Spinal cord (tissue), 10 donors: Measurements from ENCODE around the gene LRIT1. TPM values are rescaled to one million over a fixed set of nuclear protein-coding genes. Genes with fewer than 3 reads are reported as not detected.

Experiments used
- DNase-seq, 6 donors: peaks; one replicate each; pipeline versions ENCODE4 v3.0.0 to v3.0.0-alpha.2; 2013 to 2015; ENCODE audit warnings: low spot score in 6 of 6, low read depth in 4 of 6
- H3K27ac ChIP-seq: one replicate; pipeline ENCODE4 v1.5.1; 2013; ENCODE audit warnings: low read depth, low read length, control low read depth
- H3K27me3 ChIP-seq: one replicate; pipeline ENCODE4 v1.6.1; 2013; ENCODE audit warnings: low read length; ENCODE audit not compliant: control insufficient read depth, insufficient read depth
- H3K36me3 ChIP-seq: one replicate; pipeline ENCODE4 v1.6.1; 2013; ENCODE audit warnings: low read length; ENCODE audit not compliant: control insufficient read depth, insufficient read depth
- H3K4me1 ChIP-seq: one replicate; pipeline ENCODE4 v1.6.1; 2013; ENCODE audit warnings: low read length; ENCODE audit not compliant: control insufficient read depth, insufficient read depth
- H3K4me3 ChIP-seq: one replicate; pipeline ENCODE4 v1.5.1; 2013; ENCODE audit warnings: low read depth, low read length, control low read depth
- H3K9me3 ChIP-seq: one replicate; pipeline ENCODE4 v1.6.1; 2013; ENCODE audit warnings: low read length; ENCODE audit not compliant: control insufficient read depth, insufficient read depth
- WGBS: methylation state at CpG from one replicate; pipeline ENCODE4 v1.1.5; 2013; ENCODE audit warnings: missing lambda C conversion rate; ENCODE audit not compliant: insufficient coverage; 5-methylcytosine and 5-hydroxymethylcytosine counted together
- polyA plus RNA-seq, 2 donors: library from polyadenylated mRNA; unstranded; fragments of 120-200 nt; gene quantifications; one replicate each; pipeline ENCODE4 v1.2.1, GENCODE V29; 2013; ENCODE audit not compliant: insufficient read length in 2 of 2
- total RNA-seq, 2 donors: library from RNA; depleted of rRNA in 1 of 2; stranded (reverse); fragments of 120-200 nt in 1 of 2; fragments of >200 nt in 1 of 2; gene quantifications; one replicate each; pipeline versions ENCODE4 v1.2.3 to v1.2.4, GENCODE V29; 2013 to 2014
- donor health status: healthy.

The LRIT1 gene
- total and polyA plus RNA-seq, 4 donors, result not detected

DNA sequence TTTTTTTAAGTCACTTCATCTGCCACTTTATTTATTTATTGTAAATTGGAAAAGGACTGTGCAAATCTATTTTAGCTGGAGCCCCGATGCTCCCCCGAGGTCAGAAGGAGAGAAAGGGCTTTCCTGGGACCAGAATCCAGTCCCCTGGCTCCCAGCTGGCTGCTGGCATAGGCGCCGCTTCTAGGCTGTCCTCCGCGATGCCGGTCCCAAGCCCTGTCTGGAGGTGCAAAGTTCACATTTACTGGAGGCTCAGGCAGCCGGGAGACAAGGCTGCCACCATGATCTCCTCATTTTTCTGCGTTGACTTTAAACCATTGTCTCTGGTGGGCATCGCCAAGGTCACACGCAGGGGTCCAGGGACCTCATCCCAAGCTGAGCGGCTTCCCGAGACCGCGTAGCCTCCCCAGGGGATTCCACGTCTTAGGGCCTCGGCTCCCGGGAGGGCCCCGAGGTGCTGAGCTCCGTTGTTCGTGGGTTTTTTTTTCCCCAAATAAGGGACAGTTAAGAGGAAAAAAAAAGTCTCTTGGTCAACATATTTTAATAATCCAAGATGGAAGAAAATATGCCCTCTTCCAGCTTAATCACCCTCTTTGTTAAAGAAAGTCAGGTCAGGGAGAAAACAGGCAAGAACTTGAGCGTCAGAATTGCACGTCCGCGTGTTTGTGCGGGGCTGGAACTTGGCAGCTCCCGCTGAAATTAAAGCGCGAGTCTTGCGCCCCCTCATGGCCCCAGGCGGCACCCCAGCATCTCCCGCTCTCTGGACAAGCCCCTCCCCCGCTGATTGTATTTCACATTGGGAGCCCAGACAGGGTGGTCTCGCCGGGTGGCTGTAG is 15.4 kb upstream of the LRIT1 start:
- 27% methylated on average over 31 of the region's 35 CpGs for WGBS
- Histone ChIP-seq H3K27me3 (no peaks in the 10 kb centered on the region), H3K9me3 (no peaks in the 10 kb centered on the region), H3K27ac (no peak overlapping the region), H3K36me3 (no peaks in the 10 kb centered on the region), H3K4me3 (no peak overlapping the region), H3K4me1 (peaks cover 22% of the 10 kb centered on the region)
- peak in 3 of 6 donors; percentile 28 to 85 (median 72) for DNase-seq

DNA sequence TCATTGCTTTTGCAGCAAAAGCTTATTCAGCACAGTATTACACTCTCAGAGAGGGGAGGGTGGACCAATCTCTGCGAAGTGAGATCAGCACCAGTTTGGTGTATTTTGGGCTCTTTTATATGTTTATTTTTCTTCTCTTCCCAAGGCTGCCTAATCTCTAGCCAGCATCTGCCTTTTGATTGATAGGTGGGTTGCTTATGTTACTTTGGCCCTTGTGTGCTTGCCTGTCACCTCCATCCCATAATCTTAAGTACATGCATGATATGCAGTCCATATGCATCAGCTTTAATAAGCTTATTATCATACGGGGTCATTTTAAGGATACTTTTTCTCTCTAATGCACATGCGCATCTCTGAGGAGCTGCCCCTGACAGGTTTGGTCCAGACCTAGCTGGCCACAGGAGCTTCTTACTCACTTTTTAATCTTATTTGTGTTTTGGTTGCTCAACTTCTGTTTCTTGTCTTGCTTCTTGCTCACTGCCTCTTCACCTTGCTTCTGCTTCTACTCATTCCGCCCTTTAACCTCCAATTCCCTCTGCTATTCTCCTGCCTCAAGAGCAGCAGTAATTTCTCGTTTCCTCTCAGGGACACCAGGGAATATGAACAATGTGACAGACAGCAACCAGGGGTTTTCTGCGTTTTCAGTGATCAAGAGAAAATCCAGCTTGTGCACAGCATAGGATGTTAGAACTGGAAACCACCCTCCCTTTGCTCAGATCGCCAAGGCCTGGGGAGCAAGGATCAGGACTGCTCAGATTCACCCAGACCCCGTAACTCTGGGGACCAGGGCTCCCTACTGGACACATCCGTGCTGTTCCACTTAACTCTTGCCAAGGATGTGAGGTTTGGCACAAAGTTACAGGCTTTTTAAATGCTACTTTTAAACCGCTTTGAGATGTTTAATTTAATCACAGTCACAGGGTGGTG is 13.5 kb upstream of the LRIT1 start:
- Histone ChIP-seq H3K36me3 (no peaks in the 10 kb centered on the region), H3K27me3 (no peaks in the 10 kb centered on the region), H3K4me1 (peaks cover 14% of the 10 kb centered on the region), H3K4me3 (no peak overlapping the region), H3K9me3 (no peaks in the 10 kb centered on the region), H3K27ac (no peak overlapping the region)
- DNase-seq, result no peak
- 67% methylated on average over 6 of the region's 10 CpGs for WGBS

DNA sequence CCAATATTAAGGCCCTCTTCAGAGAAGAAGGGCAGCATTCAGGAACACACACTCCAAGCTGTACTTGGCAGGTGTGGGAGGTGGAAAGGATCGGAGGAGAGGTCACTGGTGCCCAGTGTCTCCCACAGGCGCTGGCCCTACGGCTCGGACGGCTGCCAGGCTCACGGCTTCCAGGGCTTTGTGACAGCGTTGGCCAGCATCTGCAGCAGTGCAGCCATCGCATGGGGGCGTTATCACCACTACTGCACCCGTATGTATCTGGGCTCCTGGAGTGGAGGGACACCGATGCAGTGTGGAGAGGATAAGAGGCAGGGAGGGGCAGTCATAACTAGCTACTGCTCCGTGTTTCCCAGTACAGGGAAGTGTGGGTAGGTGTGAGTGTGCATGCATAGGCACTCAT is 7.4 kb upstream of the LRIT1 start:
- Histone ChIP-seq H3K9me3 (no peaks in the 10 kb centered on the region), H3K4me1 (peaks cover 21% of the 10 kb centered on the region), H3K36me3 (peaks cover 2% of the 10 kb centered on the region), H3K4me3 (no peak overlapping the region), H3K27me3 (no peaks in the 10 kb centered on the region), H3K27ac (no peak overlapping the region)
- DNase-seq, result no peak
- WGBS, result 69% methylated on average over 12 of the region's 12 CpGs

DNA sequence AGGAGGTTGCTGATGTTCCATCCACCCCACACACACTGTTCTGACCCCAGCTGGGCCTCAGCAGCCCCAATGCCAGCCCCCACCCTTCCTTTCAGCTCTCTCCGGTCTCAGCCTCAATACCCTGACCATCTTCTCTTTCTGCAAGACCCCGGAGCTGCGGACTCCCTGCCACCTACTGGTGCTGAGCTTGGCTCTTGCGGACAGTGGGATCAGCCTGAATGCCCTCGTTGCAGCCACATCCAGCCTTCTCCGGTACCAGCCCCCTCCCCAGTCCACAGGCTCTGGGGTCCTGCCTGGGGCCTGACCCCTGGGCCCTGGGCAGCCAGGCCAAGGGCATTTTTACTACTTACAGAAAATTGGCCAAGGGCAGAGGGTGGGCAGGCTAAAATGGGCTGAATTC is 6.2 kb upstream of the LRIT1 start:
- Histone ChIP-seq H3K9me3 (no peaks in the 10 kb centered on the region), H3K27ac (no peak overlapping the region), H3K27me3 (no peaks in the 10 kb centered on the region), H3K36me3 (peaks cover 2% of the 10 kb centered on the region), H3K4me1 (peaks cover 25% of the 10 kb centered on the region), H3K4me3 (no peak overlapping the region)
- WGBS, result 86% methylated on average over 6 of the region's 6 CpGs
- DNase-seq, result no peak

DNA sequence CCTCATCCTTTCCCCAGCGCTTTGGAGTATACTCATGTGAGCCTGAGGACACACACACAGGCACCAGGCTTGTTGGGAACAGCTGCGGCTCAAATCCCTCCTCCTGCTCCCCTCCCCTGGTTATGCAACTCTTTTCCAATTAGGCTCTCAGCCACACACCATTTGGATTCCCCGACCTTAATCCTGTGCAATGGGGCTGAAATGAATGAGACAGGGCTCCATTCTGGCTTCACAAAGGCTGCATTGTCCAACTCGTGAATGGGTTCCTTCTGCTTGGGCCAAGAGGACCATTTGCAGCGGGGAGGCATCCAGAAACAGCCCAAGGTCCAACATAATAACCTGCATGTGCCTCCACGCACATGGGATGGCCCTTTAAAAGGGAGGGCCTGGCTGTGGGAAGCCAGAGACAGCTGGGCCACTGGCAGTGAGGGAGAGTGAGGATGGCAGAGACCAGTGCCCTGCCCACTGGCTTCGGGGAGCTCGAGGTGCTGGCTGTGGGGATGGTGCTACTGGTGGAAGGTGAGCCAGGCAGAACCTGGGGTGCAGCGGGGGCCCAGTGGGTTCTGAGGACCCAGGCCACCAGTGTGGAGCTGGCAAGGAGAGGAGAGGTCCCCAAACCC is 3.4 kb upstream of the LRIT1 start, which contains the start of gene RGR:
TSS of gene RGR (plus strand) at position 403 of the 620 bp plus-strand sequence. CDS start at position 441, 38 bp downstream.
- peaks cover 30% of the 10 kb centered on the region for H3K4me1 ChIP-seq
- peaks cover 2% of the 10 kb centered on the region for H3K36me3 ChIP-seq
- H3K27me3 ChIP-seq, result no peaks in the 10 kb centered on the region
- H3K27ac ChIP-seq, result peak within 1 kb of the TSS; percentile 80
- H3K9me3 ChIP-seq, result no peaks in the 10 kb centered on the region
- 18% methylated on average over 9 of the region's 9 CpGs for WGBS
- peak; percentile 80 to 97 (median 90) for DNase-seq
- peak within 1 kb of the TSS; percentile 43 for H3K4me3 ChIP-seq

DNA sequence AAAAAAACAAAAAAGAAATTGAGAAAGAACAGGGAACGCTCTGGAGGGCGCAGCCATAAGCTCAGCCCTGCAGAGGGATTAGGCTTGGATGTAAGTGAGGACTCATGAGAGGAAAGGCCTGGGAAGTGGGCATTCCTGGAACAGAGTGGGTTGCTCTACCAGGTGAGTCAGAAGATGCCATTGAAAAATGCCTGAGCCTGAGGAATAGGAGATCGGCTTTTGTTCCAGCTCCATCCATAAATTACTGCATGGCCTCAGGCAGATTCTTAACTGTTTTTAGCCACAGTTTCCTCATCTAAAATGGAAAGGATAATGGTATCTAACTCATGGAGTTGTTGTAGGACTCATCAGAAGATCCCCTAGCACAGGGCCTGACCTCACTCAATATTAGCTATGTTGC is 2.4 kb upstream of the LRIT1 start:
- no peaks in the 10 kb centered on the region for H3K9me3 ChIP-seq
- peak overlapping the region; percentile 80 for H3K27ac ChIP-seq
- peaks cover 2% of the 10 kb centered on the region for H3K36me3 ChIP-seq
- no peaks in the 10 kb centered on the region for H3K27me3 ChIP-seq
- no peak for DNase-seq
- WGBS, result no CpG with 5 or more reads among the region's 3 CpGs
- H3K4me3 ChIP-seq, result no peak overlapping the region
- peaks cover 30% of the 10 kb centered on the region for H3K4me1 ChIP-seq

DNA sequence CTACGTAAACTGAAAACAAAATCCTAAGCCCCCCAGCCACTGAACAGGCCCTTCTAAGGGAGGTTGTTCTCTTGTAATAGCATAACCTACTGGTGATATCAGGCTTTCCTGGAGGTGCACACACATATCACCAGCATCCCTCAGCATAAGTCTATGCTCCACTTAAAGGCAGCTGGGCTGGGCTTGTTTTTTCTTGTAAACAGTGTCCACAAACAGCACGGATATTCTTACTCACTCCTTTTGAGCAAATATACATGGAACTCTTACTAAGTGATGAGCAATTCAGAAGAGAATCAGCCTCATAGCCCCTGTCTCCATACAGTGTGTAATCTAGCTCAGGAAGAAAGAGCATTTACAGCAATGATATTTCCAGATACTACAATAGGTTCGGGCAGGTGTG is 2.4 kb downstream of the LRIT1 start:
- Histone ChIP-seq H3K4me1 (peaks cover 9% of the 10 kb centered on the region), H3K27me3 (peaks cover 4% of the 10 kb centered on the region), H3K9me3 (no peaks in the 10 kb centered on the region), H3K4me3 (no peak overlapping the region), H3K27ac (no peak overlapping the region), H3K36me3 (no peaks in the 10 kb centered on the region)
- 100% methylated on average over 1 of the region's 3 CpGs for WGBS
- DNase-seq, result no peak

DNA sequence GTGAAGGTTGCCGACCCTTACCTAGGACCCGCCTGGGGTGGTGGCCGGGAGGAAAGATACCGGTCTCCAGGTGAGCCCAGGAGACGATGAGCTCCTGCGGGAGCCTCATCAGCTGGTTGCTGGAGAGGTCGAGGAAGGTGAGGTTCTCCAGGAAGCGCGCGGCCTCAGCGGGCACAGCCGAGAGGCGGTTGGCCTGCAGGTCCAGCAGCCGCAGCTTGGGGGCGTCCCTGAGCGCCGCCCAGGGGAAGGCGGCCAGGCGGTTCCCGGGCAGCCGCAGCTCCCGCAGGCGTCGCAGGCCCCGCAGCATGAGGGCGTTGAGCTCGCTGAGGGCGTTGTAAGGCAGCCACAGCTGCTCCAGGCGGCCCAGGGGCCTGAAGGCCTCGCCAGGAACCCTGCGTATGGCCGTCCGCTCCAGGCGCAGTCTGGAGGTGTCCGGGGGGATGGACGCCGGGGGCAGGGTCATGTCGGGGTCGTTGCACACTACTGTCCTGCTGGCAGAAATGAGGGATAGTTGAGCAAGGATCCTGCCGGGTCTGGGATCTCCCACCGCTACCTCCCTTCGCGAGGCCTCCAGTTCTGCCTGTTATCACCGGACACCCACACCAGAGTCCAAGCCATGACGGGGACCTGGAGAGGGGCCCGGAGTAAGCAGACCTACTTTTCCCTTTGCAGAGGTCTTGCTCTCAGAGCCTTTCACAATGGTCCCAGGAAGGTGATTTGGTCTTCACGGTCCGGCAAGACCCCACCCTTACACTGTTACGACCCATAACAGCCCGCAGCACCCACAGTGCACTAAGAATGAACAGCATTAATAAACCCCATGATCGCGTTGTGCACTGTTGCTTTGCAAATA is 3.9 kb downstream of the LRIT1 start:
- WGBS, result 51% methylated on average over 48 of the region's 52 CpGs
- DNase-seq, result no peak
- no peak overlapping the region for H3K27ac ChIP-seq

DNA sequence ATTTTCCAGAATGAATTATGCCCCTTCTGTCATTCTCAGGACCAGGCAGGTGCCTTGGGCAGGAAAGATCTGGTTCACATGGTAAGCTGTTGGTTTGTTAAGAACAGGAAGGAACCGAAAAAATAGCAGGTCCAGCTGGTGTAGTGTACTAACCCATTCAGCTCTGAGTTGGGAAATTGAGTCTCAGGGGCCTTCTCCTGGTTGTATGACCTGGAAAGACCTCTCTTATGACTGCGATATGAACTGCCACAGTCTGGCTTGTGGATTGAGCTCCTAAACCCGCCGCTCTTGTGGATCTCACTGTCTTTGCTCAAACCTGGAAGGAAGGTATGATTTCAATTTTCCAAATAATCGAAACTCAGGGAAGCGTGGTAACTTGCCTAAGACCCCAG is 4.5 kb downstream of the LRIT1 start:
- 90% methylated on average over 6 of the region's 6 CpGs for WGBS
- Histone ChIP-seq H3K4me1 (peaks cover 5% of the 10 kb centered on the region), H3K27me3 (peaks cover 4% of the 10 kb centered on the region), H3K9me3 (no peaks in the 10 kb centered on the region), H3K36me3 (no peaks in the 10 kb centered on the region), H3K4me3 (no peak overlapping the region), H3K27ac (no peak overlapping the region)
- DNase-seq, result no peak

More for the DNA sequence above, 3.9 kb downstream of the LRIT1 start:
- no peaks in the 10 kb centered on the region for H3K36me3 ChIP-seq
- peaks cover 5% of the 10 kb centered on the region for H3K4me1 ChIP-seq
- H3K4me3 ChIP-seq, result no peak overlapping the region
- H3K9me3 ChIP-seq, result no peaks in the 10 kb centered on the region
- H3K27me3 ChIP-seq, result peaks cover 4% of the 10 kb centered on the region
